ENCODE results near the gene C1orf198.

Gene C1orf198

DNA sequence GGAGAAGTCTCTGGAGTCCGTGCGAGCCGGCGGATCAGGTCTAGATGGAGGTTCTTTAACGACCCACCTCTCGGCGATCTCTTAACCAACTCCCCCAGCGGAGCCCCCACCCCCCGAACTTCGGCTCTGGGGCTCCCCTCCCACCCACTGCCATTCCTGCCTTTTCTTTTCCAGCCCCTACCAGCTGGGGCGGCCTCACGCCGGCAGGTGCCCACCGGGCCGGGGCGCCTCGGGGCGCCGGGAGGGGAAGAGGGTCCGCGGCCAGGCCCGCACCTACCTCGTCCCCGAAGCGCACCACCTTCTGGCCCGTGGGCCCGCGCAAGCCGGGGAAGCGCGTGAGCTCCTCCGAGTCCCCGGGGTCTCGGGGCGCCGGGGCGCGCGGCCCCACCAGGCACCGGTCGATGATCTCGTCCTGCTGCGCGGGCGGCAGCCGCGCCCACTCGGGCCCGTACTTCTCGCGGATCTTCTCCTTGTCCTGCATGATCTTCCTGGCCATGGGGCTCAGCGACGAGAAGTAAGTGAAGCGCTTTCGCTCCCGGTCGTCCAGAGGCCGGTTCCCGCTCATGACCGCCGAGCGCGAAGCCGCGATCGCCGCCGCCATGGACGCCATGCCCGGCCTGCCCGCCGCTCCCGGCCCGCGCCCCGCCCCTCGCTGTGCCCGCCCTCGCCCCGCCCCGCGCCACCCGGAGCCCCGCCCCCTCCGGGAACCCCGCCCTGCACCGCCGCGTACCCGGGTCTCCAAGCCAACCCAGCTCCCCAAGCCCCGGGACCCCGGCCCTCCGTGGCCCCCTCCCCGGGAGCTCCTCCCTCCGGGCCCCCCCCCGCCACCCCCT lies at the start of gene C1orf198:
TSS of gene C1orf198 (minus strand) at position 619 of the 833 bp plus-strand sequence. CDS start at position 610, 9 bp downstream.
- peak; percentile 94 for DNase-seq (ENCODE audit: low spot score)
- no peak for TF ChIP-seq CTCF (IDR thresholded peaks at IDR 0.05; ENCODE audit: extremely low read depth, missing control alignments)

DNA sequence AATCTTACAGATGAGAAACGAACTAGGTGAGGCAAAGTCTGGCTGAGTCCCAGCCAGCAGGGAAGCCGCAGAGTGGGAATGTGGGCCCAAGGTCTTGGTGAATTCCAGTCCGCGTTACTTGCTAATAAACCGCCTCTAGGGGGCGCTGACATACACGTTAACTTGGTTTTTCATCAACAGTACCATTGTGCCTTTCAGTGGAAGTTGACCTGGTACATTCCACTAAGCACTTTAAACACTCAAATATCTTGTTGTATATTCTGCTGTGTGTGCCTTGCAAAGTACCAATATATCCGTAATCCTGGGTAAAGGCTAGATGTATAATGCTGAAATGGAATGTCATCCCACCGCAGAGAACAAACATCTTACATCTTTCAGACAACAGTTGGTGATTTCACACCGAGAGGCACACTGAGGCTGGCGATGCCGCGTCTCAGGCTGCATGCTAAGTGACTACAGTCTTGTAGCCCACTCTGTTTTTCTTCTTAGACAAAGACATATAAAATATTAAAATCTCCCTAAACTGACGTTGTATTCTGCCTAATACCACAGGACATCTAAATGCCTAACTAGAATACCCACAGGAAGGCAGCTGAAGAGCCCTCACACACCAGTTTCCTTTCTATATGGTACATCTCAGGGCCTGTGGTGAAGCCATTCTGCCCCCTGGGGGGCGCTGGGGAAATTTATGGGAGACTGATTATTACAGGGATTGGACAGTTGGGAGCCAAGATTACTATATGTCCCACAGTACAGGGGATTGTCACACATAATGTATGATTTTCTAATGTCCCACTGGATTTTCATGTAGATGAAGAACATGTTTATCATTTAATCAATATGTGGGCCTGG lies 49.2 kb upstream of the C1orf198 start:
- peak; percentile 68 for DNase-seq (ENCODE audit: low spot score)
- TF ChIP-seq CTCF (IDR thresholded peaks at IDR 0.05; ENCODE audit: extremely low read depth, missing control alignments), result peak; percentile 58

DNA sequence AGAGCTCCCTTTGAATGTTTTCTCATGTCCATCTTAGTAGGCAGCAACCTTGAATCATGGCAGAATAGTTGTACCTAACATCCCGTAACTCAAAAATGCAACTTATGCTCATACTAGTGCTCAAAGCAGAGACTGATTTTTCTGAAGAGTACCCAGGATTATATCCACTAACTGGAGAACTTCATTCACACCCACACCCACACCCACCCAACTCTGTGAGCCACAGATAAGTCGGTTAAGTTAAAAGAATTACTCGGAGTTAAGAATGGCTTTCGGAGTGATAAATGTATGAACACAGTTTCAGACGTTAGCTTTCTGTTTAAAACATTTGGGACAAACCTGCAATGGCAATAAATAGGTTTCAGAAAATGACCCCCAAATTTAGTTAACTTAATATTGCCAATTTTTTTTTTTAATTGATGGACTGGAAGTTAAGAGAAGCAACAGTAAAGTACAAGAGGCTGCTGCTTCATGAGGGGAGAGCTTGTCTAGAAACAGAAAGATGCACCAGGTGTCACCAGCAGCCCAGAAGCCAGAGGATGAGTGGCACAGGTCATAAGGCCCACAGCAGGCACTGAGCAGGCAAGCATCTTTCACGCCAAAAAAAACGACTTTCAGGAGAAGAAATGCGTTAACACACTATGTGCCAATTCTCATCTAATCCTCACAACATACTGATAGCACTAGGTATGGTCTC lies 48.4 kb upstream of the C1orf198 start:
- TF ChIP-seq CTCF (IDR thresholded peaks at IDR 0.05; ENCODE audit: extremely low read depth, missing control alignments), result no peak
- no peak for DNase-seq (ENCODE audit: low spot score)

DNA sequence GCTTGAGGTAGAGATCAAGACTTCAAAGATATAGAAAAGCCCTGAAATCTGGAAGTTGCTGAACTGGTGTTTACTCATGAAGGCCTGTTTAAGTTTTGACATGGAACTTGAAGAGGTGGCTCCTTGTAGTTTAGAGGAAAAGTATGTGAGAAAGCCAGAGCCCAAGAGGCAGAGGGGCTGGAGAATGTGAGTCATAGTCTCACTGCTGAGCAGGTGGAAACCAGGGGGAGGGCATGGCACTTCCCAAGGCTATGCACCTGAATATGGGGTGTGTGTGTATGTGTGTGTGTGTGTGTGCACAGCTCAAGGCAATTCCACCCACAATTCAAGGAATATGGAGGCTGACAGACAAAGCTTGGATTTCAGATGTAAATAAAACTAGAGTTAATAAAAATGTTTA lies 46.8 kb upstream of the C1orf198 start:
- no peak for TF ChIP-seq CTCF (IDR thresholded peaks at IDR 0.05; ENCODE audit: extremely low read depth, missing control alignments)
- no peak for DNase-seq (ENCODE audit: low spot score)

- no peak for TF ChIP-seq CTCF (IDR thresholded peaks at IDR 0.05; ENCODE audit: extremely low read depth, missing control alignments)
These were observed 45.2 kb upstream of the C1orf198 start for GRCh38 chr1:230913496-230913895.

GRCh38 chr1:230910755-230911117 lies 42.4 kb upstream of the C1orf198 start:
- TF ChIP-seq CTCF (IDR thresholded peaks at IDR 0.05; ENCODE audit: extremely low read depth, missing control alignments), result no peak
- no peak for DNase-seq (ENCODE audit: low spot score)

More at GRCh38 chr1:230913496-230913895, 45.2 kb upstream of the C1orf198 start:
- DNase-seq (ENCODE audit: low spot score), result no peak

All from GM20000 (cell line).